ENCODE results near the gene SULT1A1. TPM values are rescaled to one million over a fixed set of nuclear protein-coding genes. Genes with fewer than 3 reads are reported as not detected.

SULT1A1 gene
- total and polyA plus RNA-seq, 2 of the 13 experiments (the other 11 are each of a cell fraction or from before 2014, with no cell fraction given): 114 to 147 TPM

GRCh38 chr16:28556914-28557320 lies 52.9 kb downstream of the SULT1A1 start:
- 93% methylated on average over 2 of the region's 2 CpGs for WGBS (ENCODE audit: low lambda C conversion rate)
- H3K36me3 ChIP-seq (replicated peaks in 1 of 2; ENCODE audit: control insufficient read depth in 1 of 2, insufficient read depth in 2 of 2, low read length in 2 of 2): peaks cover 0 to 12% of the 10 kb centered on the region in 2 experiments; a peak in 4 of 5 replicates
- ChIA-PET CTCF (ENCODE audit: low intra/inter-chr PET ratio, low total read pairs) (no interaction called here), POLR2A (interaction anchor here (3.6 kb wide), 1 partner anchor 40 kb away, joined by 22 read pairs; the partner anchor contains the start of gene SULT1A2)
- no peaks in the 10 kb centered on the region for H4K20me1 ChIP-seq (ENCODE audit: insufficient read depth, low read length)
- no peaks in the 10 kb centered on the region for H3K27me3 ChIP-seq (ENCODE audit: control insufficient read depth in 1 of 2, insufficient read depth in 2 of 2, low read length in 2 of 2)
- intact Hi-C loops (cut with micrococcal nuclease; ENCODE audit: unreplicated experiment): no loop called here
- H3K4me3 ChIP-seq (replicated peaks in 1 of 3; ENCODE audit: insufficient read depth in 1 of 3, low read depth in 2 of 3, low read length in 3 of 3): no peak overlapping the region
- H3K9ac ChIP-seq (ENCODE audit: insufficient read depth, low read depth, low read length): no peak overlapping the region
- no peak for TF ChIP-seq ZNF841 (CRISPR knock-in tag; IDR thresholded peaks at IDR 0.05; ENCODE audit: borderline replicate concordance)
- no peak for TF ChIP-seq MTA3 (CRISPR knock-in tag; IDR thresholded peaks at IDR 0.05)
- TF ChIP-seq AGO2 (optimal IDR thresholded peaks at IDR 0.05; ENCODE audit: low read depth, low read length): no peak
- no peak for TF ChIP-seq DR1 (CRISPR knock-in tag; IDR thresholded peaks at IDR 0.05)
- H3K4me2 ChIP-seq (ENCODE audit: low read depth, low read length): no peak overlapping the region; the same call in 1 of the 2 replicates
- H3K79me2 ChIP-seq (ENCODE audit: insufficient read depth, low read length): peaks cover 7% of the 10 kb centered on the region
- H3K9me3 ChIP-seq (ENCODE audit: low read length): no peaks in the 10 kb centered on the region
- in situ Hi-C loops (cut with HindIII; ENCODE audit: extremely low pct_ligation_motif_present, low pct_unique_long_range_greater_than_20kb): no loop called here
- no peak for DNase-seq (ENCODE audit: low spot score)
- no peak for ATAC-seq
- H3K4me1 ChIP-seq (ENCODE audit: insufficient read depth, low read length): peaks cover 41% of the 10 kb centered on the region
- no peak for FAIRE-seq
- H2AFZ ChIP-seq (ENCODE audit: low read length): no peak overlapping the region
- BruUV-seq (replicated peaks): no TSS peak
- H3K27ac ChIP-seq (ENCODE audit: extremely low read length, insufficient read depth, low read length): no peak overlapping the region

GRCh38 chr16:28555561-28555960 lies 54.3 kb downstream of the SULT1A1 start:
- no TSS peak for BruUV-seq (replicated peaks)
- FAIRE-seq (no peak), DNase-seq (ENCODE audit: low spot score) (no peak), ATAC-seq (no peak)
- POLR2A ChIA-PET: interaction anchor here (0.9 to 3.6 kb wide), 4 partner anchors 15 to 63 kb away, joined by 4 to 22 read pairs (median 16); partner anchors contain the start of genes CLN3, NUPR1, SULT1A1 and SULT1A2
- H3K4me1 ChIP-seq (ENCODE audit: insufficient read depth, low read length): peaks cover 32% of the 10 kb centered on the region
- no peaks in the 10 kb centered on the region for H3K9me3 ChIP-seq (ENCODE audit: low read length)
- no peak overlapping the region for H3K4me2 ChIP-seq (ENCODE audit: low read depth, low read length)
- 97% methylated on average over 2 of the region's 2 CpGs for WGBS (ENCODE audit: low lambda C conversion rate)
- H3K27me3 ChIP-seq (ENCODE audit: control insufficient read depth in 1 of 2, insufficient read depth in 2 of 2, low read length in 2 of 2): no peaks in the 10 kb centered on the region
- in situ Hi-C loops (cut with HindIII; ENCODE audit: extremely low pct_ligation_motif_present, low pct_unique_long_range_greater_than_20kb): no loop called here
- H3K4me3 ChIP-seq (replicated peaks in 1 of 3; ENCODE audit: insufficient read depth in 1 of 3, low read depth in 2 of 3, low read length in 3 of 3): no peak overlapping the region
- H3K27ac ChIP-seq (ENCODE audit: extremely low read length, insufficient read depth, low read length): no peak overlapping the region
- CTCF ChIA-PET (ENCODE audit: low intra/inter-chr PET ratio, low total read pairs): no interaction called here
- no peak overlapping the region for H2AFZ ChIP-seq (ENCODE audit: low read length)
- intact Hi-C loops (cut with micrococcal nuclease; ENCODE audit: unreplicated experiment): no loop called here
- H3K9ac ChIP-seq (ENCODE audit: insufficient read depth, low read depth, low read length): no peak overlapping the region
- H4K20me1 ChIP-seq (ENCODE audit: insufficient read depth, low read length): no peaks in the 10 kb centered on the region
- peaks cover 7% of the 10 kb centered on the region for H3K79me2 ChIP-seq (ENCODE audit: insufficient read depth, low read length)
- H3K36me3 ChIP-seq (replicated peaks in 1 of 2; ENCODE audit: control insufficient read depth in 1 of 2, insufficient read depth in 2 of 2, low read length in 2 of 2): peaks cover 0 to 12% of the 10 kb centered on the region in 2 experiments; a peak in 4 of 5 replicates
- no peak for TF ChIP-seq ZNF329 (CRISPR knock-in tag; IDR thresholded peaks at IDR 0.05; ENCODE audit: low read depth)
- no peak for TF ChIP-seq ATF7-NPFF (CRISPR knock-in tag; IDR thresholded peaks at IDR 0.05; ENCODE audit: low read depth)
- TF ChIP-seq ZNF749 (CRISPR knock-in tag; IDR thresholded peaks at IDR 0.05; ENCODE audit: borderline replicate concordance): no peak
- no peak for TF ChIP-seq MAFG (CRISPR knock-in tag; IDR thresholded peaks at IDR 0.05)
- TF ChIP-seq MNT (IDR thresholded peaks at IDR 0.05): no peak
- no peak for TF ChIP-seq GZF1 (CRISPR knock-in tag; IDR thresholded peaks at IDR 0.05)
- TF ChIP-seq FOXP1 (IDR thresholded peaks at IDR 0.05): no peak
- TF ChIP-seq FOXP1 (CRISPR knock-in tag; IDR thresholded peaks at IDR 0.05): no peak
- no peak for TF ChIP-seq ZBTB26 (CRISPR knock-in tag; IDR thresholded peaks at IDR 0.05; ENCODE audit: borderline replicate concordance)
- no peak for TF ChIP-seq ZNF326 (CRISPR knock-in tag; IDR thresholded peaks at IDR 0.05; ENCODE audit: borderline replicate concordance)
- no peak for TF ChIP-seq MIER3 (CRISPR knock-in tag; IDR thresholded peaks at IDR 0.05; ENCODE audit: borderline replicate concordance)
- no peak for TF ChIP-seq THAP7 (CRISPR knock-in tag; IDR thresholded peaks at IDR 0.05)
- no peak for TF ChIP-seq ARHGAP35 (CRISPR knock-in tag; IDR thresholded peaks at IDR 0.05; ENCODE audit: borderline replicate concordance)
- no peak for TF ChIP-seq STAT5B (CRISPR knock-in tag; IDR thresholded peaks at IDR 0.05)
